Epidermal melanocyte (primary cell): ENCODE results near the gene FBLN1.
"Not testable (repeated sequence)": the region's sequence is repeated elsewhere in the genome, so short reads cannot be mapped to it uniquely, and the experiment has no call there.

Experiments
- DNase-seq: peaks from one replicate; pipeline ENCODE4 v3.0.0; 2011; ENCODE audit warnings: low spot score; ENCODE audit not compliant: insufficient read length

FBLN1 gene

GRCh38 chr22:45608045-45608444 lies 105.4 kb downstream of the FBLN1 start:
- not testable (repeated sequence) for DNase-seq

GRCh38 chr22:45608763-45609180 lies 106.1 kb downstream of the FBLN1 start:
- no peak for DNase-seq

GRCh38 chr22:45612451-45612901 lies 109.8 kb downstream of the FBLN1 start:
- DNase-seq: no peak

GRCh38 chr22:45612940-45613339 lies 110.3 kb downstream of the FBLN1 start:
- DNase-seq: no peak

- no peak for DNase-seq
These were observed 112.7 kb downstream of the FBLN1 start for GRCh38 chr22:45615364-45615763.

GRCh38 chr22:45616432-45616831 lies 113.7 kb downstream of the FBLN1 start:
- no peak for DNase-seq

- DNase-seq: no peak
These were observed 115.3 kb downstream of the FBLN1 start for GRCh38 chr22:45617948-45618347.

- DNase-seq: no peak
These were observed 118.0 kb downstream of the FBLN1 start for GRCh38 chr22:45620706-45621105.

GRCh38 chr22:45621836-45622600 lies 119.3 kb downstream of the FBLN1 start:
- no peak for DNase-seq

GRCh38 chr22:45623464-45624145 lies 120.9 kb downstream of the FBLN1 start:
- DNase-seq: not testable (repeated sequence)

- DNase-seq: no peak
These were observed 123.5 kb downstream of the FBLN1 start for GRCh38 chr22:45626198-45626651.

GRCh38 chr22:45627489-45628233 lies 125.0 kb downstream of the FBLN1 start:
- no peak for DNase-seq

GRCh38 chr22:45628515-45628914 lies 125.8 kb downstream of the FBLN1 start:
- no peak for DNase-seq

GRCh38 chr22:45629469-45630089 lies 126.9 kb downstream of the FBLN1 start:
- DNase-seq: no peak

- DNase-seq: no peak
These were observed 127.8 kb downstream of the FBLN1 start for GRCh38 chr22:45630436-45630835.

- no peak for DNase-seq
These were observed 128.6 kb downstream of the FBLN1 start for GRCh38 chr22:45631140-45631840.

- DNase-seq: no peak
These were observed 129.2 kb downstream of the FBLN1 start for GRCh38 chr22:45631841-45632238.

- DNase-seq: no peak
These were observed 130.3 kb downstream of the FBLN1 start for GRCh38 chr22:45632791-45633515.

GRCh38 chr22:45636683-45637082 lies 134.0 kb downstream of the FBLN1 start:
- DNase-seq: no peak

- no peak for DNase-seq
These were observed 135.5 kb downstream of the FBLN1 start for GRCh38 chr22:45638197-45638596.
